ENCODE results near the gene ABCB10. TPM values are rescaled to one million over a fixed set of nuclear protein-coding genes. Genes with fewer than 3 reads are reported as not detected.
"Not testable (repeated sequence)": the region's sequence is repeated elsewhere in the genome, so short reads cannot be mapped to it uniquely, and the experiment has no call there.

Gene ABCB10
- total RNA-seq, 1 donor: 13.4 TPM

DNA sequence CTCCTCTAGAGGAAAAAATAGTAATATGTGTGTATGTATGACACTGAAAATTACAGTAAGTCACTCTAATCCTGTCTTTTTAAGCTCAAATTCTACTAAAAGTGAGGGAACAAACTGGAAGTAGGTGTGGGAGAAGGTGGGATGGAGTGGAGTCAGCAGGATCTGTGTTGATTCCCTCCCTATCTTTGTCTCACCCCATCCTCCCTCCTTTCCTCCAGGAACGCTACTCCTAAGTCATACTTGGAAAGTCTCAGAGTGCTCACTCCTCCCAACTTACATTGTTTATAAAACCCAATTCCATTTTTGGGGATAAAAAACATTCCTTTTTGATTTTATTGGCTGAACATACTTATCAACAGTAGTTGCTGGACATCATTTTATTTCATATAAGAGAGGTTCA lies 35.5 kb downstream of the ABCB10 start:
- TF ChIP-seq CTCF (IDR thresholded peaks at IDR 0.05; ENCODE audit: extremely low read depth, low read depth, low read length): no peak
- Histone ChIP-seq H3K4me3 (ENCODE audit: insufficient read depth, low read length) (no peak overlapping the region), H3K4me1 (ENCODE audit: insufficient read depth, low read length) (no peaks in the 10 kb centered on the region), H3K9me3 (ENCODE audit: low read depth, low read length) (no peaks in the 10 kb centered on the region), H4K20me1 (ENCODE audit: insufficient read depth, low read length) (no peaks in the 10 kb centered on the region), H3K4me2 (ENCODE audit: insufficient read depth, low read length) (no peak overlapping the region), H3K79me2 (ENCODE audit: insufficient read depth, low read length) (no peaks in the 10 kb centered on the region), H3K36me3 (ENCODE audit: insufficient read depth, low read length) (peaks cover 30% of the 10 kb centered on the region), H2AFZ (ENCODE audit: low read length) (no peak overlapping the region), H3K27ac (ENCODE audit: low read depth, low read length) (no peak overlapping the region), H3K27me3 (ENCODE audit: insufficient read depth, low read length) (no peaks in the 10 kb centered on the region)
- no peak for DNase-seq (ENCODE audit: insufficient read length, low spot score, missing footprints)

DNA sequence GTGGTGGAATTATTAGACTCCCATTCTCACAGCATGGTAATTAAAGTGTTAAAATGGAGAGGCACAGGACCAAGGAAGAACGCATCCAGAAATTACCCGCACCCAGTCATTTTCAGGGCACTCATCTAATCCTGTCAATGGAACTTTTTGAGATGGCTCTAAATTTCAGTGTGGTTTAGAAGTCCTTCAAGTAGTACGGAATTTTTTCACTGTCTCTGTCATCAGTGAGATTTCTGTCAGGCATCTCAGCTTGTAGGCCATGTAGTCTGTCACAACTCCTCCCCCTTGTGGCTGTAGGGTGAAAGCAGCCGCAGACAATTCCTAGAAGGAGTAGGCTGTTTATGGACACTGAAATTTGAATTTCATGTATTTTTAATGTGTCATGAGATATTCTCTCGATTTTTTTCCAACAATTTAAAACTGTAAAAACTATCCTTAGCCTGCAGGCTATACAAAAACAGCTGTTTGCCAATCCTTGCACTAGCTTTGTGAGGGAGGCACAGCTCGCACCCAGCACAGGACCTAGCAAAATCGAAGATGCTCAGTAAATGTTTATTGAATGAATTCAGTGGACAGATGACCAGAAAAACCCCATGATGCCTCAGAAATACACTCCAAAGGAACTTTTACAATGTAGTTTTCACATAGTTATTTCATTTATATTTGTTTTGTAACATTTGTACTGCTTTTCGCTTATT lies 43.8 kb downstream of the ABCB10 start:
- peak overlapping the region; percentile 50 for H2AFZ ChIP-seq (ENCODE audit: low read length)
- H3K4me2 ChIP-seq (ENCODE audit: insufficient read depth, low read length): peak overlapping the region; percentile 58
- H3K27me3 ChIP-seq (ENCODE audit: insufficient read depth, low read length): no peaks in the 10 kb centered on the region
- peaks cover 4% of the 10 kb centered on the region for H3K36me3 ChIP-seq (ENCODE audit: insufficient read depth, low read length)
- peak; percentile 93 for TF ChIP-seq CTCF (IDR thresholded peaks at IDR 0.05; ENCODE audit: extremely low read depth, low read depth, low read length)
- no peak for DNase-seq (ENCODE audit: insufficient read length, low spot score, missing footprints)
- peak overlapping the region; percentile 10 for H3K4me3 ChIP-seq (ENCODE audit: insufficient read depth, low read length)
- no peaks in the 10 kb centered on the region for H4K20me1 ChIP-seq (ENCODE audit: insufficient read depth, low read length)
- H3K27ac ChIP-seq (ENCODE audit: low read depth, low read length): no peak overlapping the region
- no peaks in the 10 kb centered on the region for H3K79me2 ChIP-seq (ENCODE audit: insufficient read depth, low read length)
- peaks cover 5% of the 10 kb centered on the region for H3K4me1 ChIP-seq (ENCODE audit: insufficient read depth, low read length)
- H3K9me3 ChIP-seq (ENCODE audit: low read depth, low read length): no peaks in the 10 kb centered on the region

GRCh38 chr1:229511625-229512024 lies 46.9 kb downstream of the ABCB10 start:
- not testable (repeated sequence) for H3K27ac ChIP-seq (ENCODE audit: low read depth, low read length); H3K4me2 ChIP-seq (ENCODE audit: insufficient read depth, low read length); H4K20me1 ChIP-seq (ENCODE audit: insufficient read depth, low read length); H2AFZ ChIP-seq (ENCODE audit: low read length); H3K9me3 ChIP-seq (ENCODE audit: low read depth, low read length); H3K27me3 ChIP-seq (ENCODE audit: insufficient read depth, low read length); H3K4me3 ChIP-seq (ENCODE audit: insufficient read depth, low read length); H3K36me3 ChIP-seq (ENCODE audit: insufficient read depth, low read length); DNase-seq (ENCODE audit: insufficient read length, low spot score, missing footprints)
- Histone ChIP-seq H3K79me2 (ENCODE audit: insufficient read depth, low read length) (peaks cover 13% of the 10 kb centered on the region), H3K4me1 (ENCODE audit: insufficient read depth, low read length) (peaks cover 28% of the 10 kb centered on the region)

- H4K20me1 ChIP-seq (ENCODE audit: insufficient read depth, low read length); H3K4me3 ChIP-seq (ENCODE audit: insufficient read depth, low read length); H2AFZ ChIP-seq (ENCODE audit: low read length); DNase-seq (ENCODE audit: insufficient read length, low spot score, missing footprints); H3K36me3 ChIP-seq (ENCODE audit: insufficient read depth, low read length); H3K4me2 ChIP-seq (ENCODE audit: insufficient read depth, low read length); H3K9me3 ChIP-seq (ENCODE audit: low read depth, low read length); H3K27me3 ChIP-seq (ENCODE audit: insufficient read depth, low read length); H3K27ac ChIP-seq (ENCODE audit: low read depth, low read length): not testable (repeated sequence)
- Histone ChIP-seq H3K4me1 (ENCODE audit: insufficient read depth, low read length) (peaks cover 29% of the 10 kb centered on the region), H3K79me2 (ENCODE audit: insufficient read depth, low read length) (peaks cover 18% of the 10 kb centered on the region)
These were observed 47.3 kb downstream of the ABCB10 start for GRCh38 chr1:229511201-229511600.

DNA sequence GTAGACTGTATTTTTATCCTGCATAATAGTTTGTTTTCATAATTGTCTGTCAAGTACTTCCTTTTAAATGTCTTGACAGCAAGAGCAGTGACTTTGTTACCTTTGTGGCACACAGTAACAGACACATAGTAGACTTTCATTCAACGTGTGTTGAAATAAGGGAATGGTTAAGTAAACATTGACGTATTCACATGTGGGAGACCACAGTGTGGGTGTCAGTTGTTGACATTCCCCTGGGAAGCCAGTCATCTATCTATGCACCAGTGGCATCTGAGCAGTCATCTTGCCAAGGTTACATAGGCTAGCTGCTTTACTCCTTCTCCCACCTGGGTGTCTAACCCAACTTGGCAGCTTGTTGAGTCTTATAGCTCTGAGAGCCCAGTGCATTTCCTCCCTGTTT lies 48.9 kb downstream of the ABCB10 start:
- Histone ChIP-seq H3K4me1 (ENCODE audit: insufficient read depth, low read length) (peaks cover 29% of the 10 kb centered on the region), H3K27me3 (ENCODE audit: insufficient read depth, low read length) (no peaks in the 10 kb centered on the region), H3K9me3 (ENCODE audit: low read depth, low read length) (no peaks in the 10 kb centered on the region), H2AFZ (ENCODE audit: low read length) (no peak overlapping the region), H3K4me3 (ENCODE audit: insufficient read depth, low read length) (no peak overlapping the region), H3K4me2 (ENCODE audit: insufficient read depth, low read length) (peak overlapping the region; percentile 1), H3K36me3 (ENCODE audit: insufficient read depth, low read length) (peaks cover 3% of the 10 kb centered on the region), H4K20me1 (ENCODE audit: insufficient read depth, low read length) (no peaks in the 10 kb centered on the region), H3K79me2 (ENCODE audit: insufficient read depth, low read length) (peaks cover 26% of the 10 kb centered on the region), H3K27ac (ENCODE audit: low read depth, low read length) (no peak overlapping the region)
- TF ChIP-seq CTCF (IDR thresholded peaks at IDR 0.05; ENCODE audit: extremely low read depth, low read depth, low read length): no peak
- DNase-seq (ENCODE audit: insufficient read length, low spot score, missing footprints): no peak
